ENCODE measurements around the gene EID1. TPM values are rescaled to one million over a fixed set of nuclear protein-coding genes. Genes with fewer than 3 reads are reported as not detected.

Gene EID1, protein sequence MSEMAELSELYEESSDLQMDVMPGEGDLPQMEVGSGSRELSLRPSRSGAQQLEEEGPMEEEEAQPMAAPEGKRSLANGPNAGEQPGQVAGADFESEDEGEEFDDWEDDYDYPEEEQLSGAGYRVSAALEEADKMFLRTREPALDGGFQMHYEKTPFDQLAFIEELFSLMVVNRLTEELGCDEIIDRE
- 80.8 and 233 TPM in 2 replicates for total RNA-seq

DNA sequence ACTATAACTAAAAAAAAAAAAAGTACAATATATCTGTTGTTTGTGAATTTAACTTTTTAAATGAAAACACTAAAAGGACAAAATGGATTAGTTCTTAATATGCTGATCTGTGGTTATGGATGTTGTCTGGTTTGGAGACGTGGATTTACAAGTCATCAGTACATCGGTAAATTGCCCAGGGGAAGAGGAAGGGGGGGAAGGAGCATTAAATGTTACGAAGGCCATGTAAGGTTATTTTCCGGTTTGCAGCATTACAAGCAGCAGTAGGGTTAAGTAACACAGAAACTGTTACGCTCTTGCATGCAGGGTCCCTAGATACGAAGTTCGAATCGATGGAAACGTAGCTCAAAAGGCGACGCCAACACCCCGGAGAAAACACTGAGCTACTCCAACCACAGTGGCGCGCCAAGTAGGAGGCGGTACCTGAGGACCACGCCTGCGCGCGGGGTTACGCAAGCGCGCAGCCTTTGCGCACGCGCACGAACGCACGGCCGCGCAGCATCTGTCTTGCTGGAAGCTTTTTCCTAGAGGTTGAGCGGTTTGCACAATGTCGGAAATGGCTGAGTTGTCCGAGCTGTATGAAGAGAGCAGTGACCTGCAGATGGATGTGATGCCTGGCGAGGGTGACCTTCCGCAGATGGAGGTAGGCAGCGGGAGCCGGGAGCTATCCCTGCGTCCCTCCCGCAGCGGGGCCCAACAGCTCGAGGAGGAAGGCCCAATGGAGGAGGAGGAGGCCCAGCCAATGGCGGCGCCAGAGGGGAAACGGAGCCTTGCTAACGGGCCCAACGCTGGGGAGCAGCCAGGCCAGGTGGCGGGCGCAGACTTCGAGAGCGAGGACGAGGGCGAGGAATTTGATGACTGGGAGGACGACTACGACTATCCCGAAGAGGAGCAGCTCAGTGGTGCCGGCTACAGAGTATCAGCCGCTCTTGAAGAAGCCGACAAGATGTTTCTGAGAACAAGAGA lies at the start of gene EID1:
Gene EID1 (plus strand): TSS at position 505 of the 966 bp plus-strand sequence. CDS start 43 bp downstream, at position 548.
- H3K27me3 ChIP-seq (ENCODE audit: control insufficient read depth, insufficient read depth, low read length) = no peaks in the 10 kb centered on the region
- H3K4me3 ChIP-seq (ENCODE audit: low read depth, low read length) = peak within 1 kb of the TSS; percentile 70
- no peaks in the 10 kb centered on the region for H3K36me3 ChIP-seq (ENCODE audit: control insufficient read depth, insufficient read depth, low read length)
- TF ChIP-seq, protein P1, sequence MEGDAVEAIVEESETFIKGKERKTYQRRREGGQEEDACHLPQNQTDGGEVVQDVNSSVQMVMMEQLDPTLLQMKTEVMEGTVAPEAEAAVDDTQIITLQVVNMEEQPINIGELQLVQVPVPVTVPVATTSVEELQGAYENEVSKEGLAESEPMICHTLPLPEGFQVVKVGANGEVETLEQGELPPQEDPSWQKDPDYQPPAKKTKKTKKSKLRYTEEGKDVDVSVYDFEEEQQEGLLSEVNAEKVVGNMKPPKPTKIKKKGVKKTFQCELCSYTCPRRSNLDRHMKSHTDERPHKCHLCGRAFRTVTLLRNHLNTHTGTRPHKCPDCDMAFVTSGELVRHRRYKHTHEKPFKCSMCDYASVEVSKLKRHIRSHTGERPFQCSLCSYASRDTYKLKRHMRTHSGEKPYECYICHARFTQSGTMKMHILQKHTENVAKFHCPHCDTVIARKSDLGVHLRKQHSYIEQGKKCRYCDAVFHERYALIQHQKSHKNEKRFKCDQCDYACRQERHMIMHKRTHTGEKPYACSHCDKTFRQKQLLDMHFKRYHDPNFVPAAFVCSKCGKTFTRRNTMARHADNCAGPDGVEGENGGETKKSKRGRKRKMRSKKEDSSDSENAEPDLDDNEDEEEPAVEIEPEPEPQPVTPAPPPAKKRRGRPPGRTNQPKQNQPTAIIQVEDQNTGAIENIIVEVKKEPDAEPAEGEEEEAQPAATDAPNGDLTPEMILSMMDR (IDR thresholded peaks at IDR 0.05; ENCODE audit: insufficient read depth, low read length, severe bottlenecking) = no peak
- DNase-seq (ENCODE audit: low read depth) = peak; percentile 91
- FAIRE-seq = no peak

DNA sequence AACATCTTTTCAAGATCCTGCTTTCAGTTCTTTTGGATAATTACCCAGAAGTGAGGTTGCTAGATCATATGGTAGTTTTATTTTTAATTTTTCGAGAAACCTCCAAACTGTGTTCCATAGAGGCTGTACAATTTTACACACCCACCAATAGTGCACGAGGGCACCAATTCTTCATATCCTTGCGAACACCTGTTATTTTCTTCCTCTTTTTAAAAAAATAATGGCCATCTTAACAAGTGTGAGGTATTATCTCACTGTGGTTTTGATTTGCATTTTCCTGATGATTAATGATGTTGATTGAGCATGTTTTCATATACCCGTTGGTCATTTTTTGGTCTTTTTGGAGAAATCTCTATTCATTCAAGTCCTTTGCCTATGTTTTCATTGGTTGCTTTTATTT lies 49.5 kb upstream of the EID1 start:
- DNase-seq (ENCODE audit: low read depth) = no peak
- TF ChIP-seq, protein P1 (IDR thresholded peaks at IDR 0.05; ENCODE audit: insufficient read depth, low read length, severe bottlenecking) = no peak
- H3K27me3 ChIP-seq (ENCODE audit: control insufficient read depth, insufficient read depth, low read length) = no peaks in the 10 kb centered on the region
- FAIRE-seq = no peak
- H3K36me3 ChIP-seq (ENCODE audit: control insufficient read depth, insufficient read depth, low read length) = no peaks in the 10 kb centered on the region
- H3K4me3 ChIP-seq (ENCODE audit: low read depth, low read length) = no peak overlapping the region

GRCh38 chr15:48828906-48829305 lies 49.0 kb upstream of the EID1 start:
- no peak for FAIRE-seq
- TF ChIP-seq, protein P1 (IDR thresholded peaks at IDR 0.05; ENCODE audit: insufficient read depth, low read length, severe bottlenecking) = no peak

GRCh38 chr15:48832648-48833047 lies 45.3 kb upstream of the EID1 start:
- Histone ChIP-seq H3K27me3 (ENCODE audit: control insufficient read depth, insufficient read depth, low read length) (no peaks in the 10 kb centered on the region), H3K4me3 (ENCODE audit: low read depth, low read length) (no peak overlapping the region), H3K36me3 (ENCODE audit: control insufficient read depth, insufficient read depth, low read length) (no peaks in the 10 kb centered on the region)
- no peak for DNase-seq (ENCODE audit: low read depth)
- no peak for FAIRE-seq
- TF ChIP-seq, protein P1 (IDR thresholded peaks at IDR 0.05; ENCODE audit: insufficient read depth, low read length, severe bottlenecking) = no peak

More at GRCh38 chr15:48828906-48829305, 49.0 kb upstream of the EID1 start:
- H3K27me3 ChIP-seq (ENCODE audit: control insufficient read depth, insufficient read depth, low read length) = no peaks in the 10 kb centered on the region
- no peaks in the 10 kb centered on the region for H3K36me3 ChIP-seq (ENCODE audit: control insufficient read depth, insufficient read depth, low read length)
- DNase-seq (ENCODE audit: low read depth) = peak; percentile 71
- H3K4me3 ChIP-seq (ENCODE audit: low read depth, low read length) = no peak overlapping the region

- Histone ChIP-seq H3K36me3 (ENCODE audit: control insufficient read depth, insufficient read depth, low read length) (no peaks in the 10 kb centered on the region), H3K4me3 (ENCODE audit: low read depth, low read length) (no peak overlapping the region), H3K27me3 (ENCODE audit: control insufficient read depth, insufficient read depth, low read length) (no peaks in the 10 kb centered on the region)
- DNase-seq (ENCODE audit: low read depth) (no peak), FAIRE-seq (no peak)
- TF ChIP-seq, protein P1 (IDR thresholded peaks at IDR 0.05; ENCODE audit: insufficient read depth, low read length, severe bottlenecking) = no peak
These were observed 44.3 kb upstream of the EID1 start for GRCh38 chr15:48833526-48834239.
